ENCODE data around the gene ZMYND10. TPM values are rescaled to one million over a fixed set of nuclear protein-coding genes. Genes with fewer than 3 reads are reported as not detected.

Gene ZMYND10
- total and polyA plus RNA-seq, 2 donors (not counting 3 experiments of a cell fraction or from before 2014, with no cell fraction given) = 0.25 to 0.38 TPM

- POLR2A ChIA-PET = no interaction called here
- BruUV-seq (replicated peaks) = no TSS peak
- Histone ChIP-seq H3K36me3 (ENCODE audit: control insufficient read depth in 2 of 2, extremely low read depth in 1 of 2, insufficient read depth in 2 of 2, low read length in 2 of 2) (no peaks in the 10 kb centered on the region), H3K4me2 (ENCODE audit: insufficient read depth, low read length) (no peak overlapping the region), H3K79me2 (ENCODE audit: control insufficient read depth, insufficient read depth, low read length) (no peaks in the 10 kb centered on the region), H3K27me3 (ENCODE audit: control insufficient read depth in 2 of 2, insufficient read depth in 2 of 2, low read length in 2 of 2) (no peaks in the 10 kb centered on the region), H3K9me3 (replicated peaks; ENCODE audit: control insufficient read depth, insufficient read depth, low read length) (no peaks in the 10 kb centered on the region), H3K9me1 (replicated peaks; ENCODE audit: control insufficient read depth, extremely low read depth, insufficient read depth, low read length) (no peaks in the 10 kb centered on the region), H3K4me1 (ENCODE audit: control insufficient read depth, extremely low read depth, insufficient read depth, low read length) (peaks cover 25% of the 10 kb centered on the region), H3K4me3 (replicated peaks in 1 of 3; ENCODE audit: insufficient read depth in 1 of 3, low read depth in 1 of 3, low read length in 3 of 3) (no peak overlapping the region), H3K9ac (replicated peaks; ENCODE audit: extremely low read depth, insufficient read depth, low read length) (no peak overlapping the region), H4K20me1 (replicated peaks; ENCODE audit: control insufficient read depth, extremely low read depth, insufficient read depth, low read length) (no peaks in the 10 kb centered on the region), H3K27ac (ENCODE audit: insufficient read depth, low read depth, low read length) (no peak overlapping the region), H2AFZ (ENCODE audit: low read depth, low read length) (no peak overlapping the region)
- no peak for TF ChIP-seq CTCF (IDR thresholded peaks at IDR 0.05; ENCODE audit: extremely low read depth in 1 of 2, insufficient read depth in 1 of 2, low read depth in 1 of 2, low read length in 2 of 2)
- no peak for TF ChIP-seq MYC (IDR thresholded peaks at IDR 0.05; ENCODE audit: low read depth, low read length)
- no peak for TF ChIP-seq POLR2AphosphoS5 (IDR thresholded peaks at IDR 0.05; ENCODE audit: insufficient read depth, low read depth, low read length)
- no peak for TF ChIP-seq EZH2 (IDR thresholded peaks at IDR 0.05; ENCODE audit: borderline replicate concordance, low read depth, low read length, severe bottlenecking)
- TF ChIP-seq GATA2 (IDR thresholded peaks at IDR 0.05; ENCODE audit: insufficient read depth, insufficient read length, low read depth, low read length) = no peak
- no peak for TF ChIP-seq FOS (IDR thresholded peaks at IDR 0.05; ENCODE audit: borderline replicate concordance, insufficient read depth, low read length)
- no peak for TF ChIP-seq JUN (IDR thresholded peaks at IDR 0.05; ENCODE audit: borderline replicate concordance, insufficient read depth, insufficient read length, low read depth)
- TF ChIP-seq POLR2A (IDR thresholded peaks at IDR 0.05; ENCODE audit: low read depth, low read length) = no peak
- CTCF ChIA-PET = no interaction called here
- intact Hi-C loops (cut with micrococcal nuclease) = no loop called here
- FAIRE-seq (no peak), DNase-seq (ENCODE audit: low read depth, low spot score) (no peak)
- dilution Hi-C loops (cut with MboI; ENCODE audit: extremely low pct_ligation_motif_present, low sequenced_read_pairs) = no loop called here
Measured at GRCh38 chr3:50297384-50297775, 48.2 kb downstream of the ZMYND10 start.

Measured in endothelial cell of umbilical vein (primary cell).